ENCODE measurements around the gene COL4A6.
"Not testable (repeated sequence)": the region's sequence is repeated elsewhere in the genome, so short reads cannot be mapped to it uniquely, and the experiment has no call there.

The COL4A6 gene

GRCh38 chrX:108438110-108438623 lies at the start of gene COL4A6:
Gene COL4A6, minus strand, starts transcription at chrX:108438422. Its CDS starts 226 bp downstream, at chrX:108438196.
- no peak for DNase-seq

- DNase-seq, result no peak
These were observed 47.7 kb upstream of the COL4A6 start for GRCh38 chrX:108485960-108486359.

- no peak for DNase-seq
These were observed 46.0 kb upstream of the COL4A6 start for GRCh38 chrX:108484251-108484650.

GRCh38 chrX:108481528-108481927 lies 43.3 kb upstream of the COL4A6 start:
- not testable (repeated sequence) for DNase-seq

- no peak for DNase-seq
These were observed 35.8 kb upstream of the COL4A6 start for GRCh38 chrX:108473979-108474378.

- DNase-seq, result no peak
These were observed 30.3 kb upstream of the COL4A6 start for GRCh38 chrX:108468486-108468885.

GRCh38 chrX:108464604-108465003 lies 26.4 kb upstream of the COL4A6 start:
- DNase-seq, result no peak

- no peak for DNase-seq
These were observed 18.8 kb upstream of the COL4A6 start for GRCh38 chrX:108456971-108457477.

GRCh38 chrX:108453841-108454240 lies 15.6 kb upstream of the COL4A6 start:
- DNase-seq, result no peak

GRCh38 chrX:108447303-108447702 lies 9.1 kb upstream of the COL4A6 start:
- no peak for DNase-seq

- no peak for DNase-seq
These were observed 4.8 kb upstream of the COL4A6 start for GRCh38 chrX:108442901-108443464.

- no peak for DNase-seq
These were observed 1.9 kb upstream of the COL4A6 start for GRCh38 chrX:108439961-108440696.

GRCh38 chrX:108439426-108439942 lies 1.3 kb upstream of the COL4A6 start, which contains the start of gene COL4A5:
Gene COL4A5, plus strand, starts transcription at chrX:108439838. Its CDS starts 288 bp downstream, at chrX:108440126.
- DNase-seq, result no peak

GRCh38 chrX:108437349-108438109 lies 693 bp downstream of the COL4A6 start:
- DNase-seq, result no peak

GRCh38 chrX:108435261-108435660 lies 3.0 kb downstream of the COL4A6 start:
- DNase-seq, result no peak

GRCh38 chrX:108426262-108426661 lies 12.0 kb downstream of the COL4A6 start:
- DNase-seq, result no peak

GRCh38 chrX:108420481-108420880 lies 17.7 kb downstream of the COL4A6 start:
- peak; percentile 8 for DNase-seq

GRCh38 chrX:108419401-108419800 lies 18.8 kb downstream of the COL4A6 start:
- no peak for DNase-seq

- no peak for DNase-seq
These were observed 21.0 kb downstream of the COL4A6 start for GRCh38 chrX:108417257-108417656.

- no peak for DNase-seq
These were observed 22.3 kb downstream of the COL4A6 start for GRCh38 chrX:108415891-108416290.

- no peak for DNase-seq
These were observed 23.1 kb downstream of the COL4A6 start for GRCh38 chrX:108415146-108415545.

GRCh38 chrX:108412783-108413182 lies 25.4 kb downstream of the COL4A6 start:
- DNase-seq, result no peak
